Measurements from ENCODE around the gene STARD6. TPM values are rescaled to one million over a fixed set of nuclear protein-coding genes. Genes with fewer than 3 reads are reported as not detected.

Gene STARD6
- total RNA-seq, 1 donor from 2014 or later: not detected

DNA sequence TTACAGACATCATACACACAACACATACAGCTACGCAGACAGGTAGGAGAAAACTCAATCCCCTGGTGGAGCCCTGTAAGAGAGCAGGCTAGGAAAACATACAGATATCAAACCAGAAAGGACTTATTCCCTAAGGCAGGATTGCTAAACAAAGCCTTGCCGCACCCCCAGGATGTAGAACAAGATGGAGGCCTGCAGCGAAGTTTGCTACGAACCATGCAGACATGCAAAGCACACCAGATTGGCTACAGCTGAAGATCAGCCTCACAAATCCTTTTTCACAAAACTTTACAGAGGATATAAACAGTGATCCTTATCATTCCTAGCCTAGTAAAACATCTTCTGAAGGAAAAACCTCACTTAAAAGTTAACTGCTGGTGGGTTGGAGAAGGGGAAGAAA, 28.4 kb upstream of the STARD6 start:
- H3K36me3 ChIP-seq: no peaks in the 10 kb centered on the region
- no peak for DNase-seq (ENCODE audit: extremely low spot score in 2 of 2)
- no peaks in the 10 kb centered on the region for H3K9me3 ChIP-seq
- H3K27ac ChIP-seq: no peak overlapping the region
- intact Hi-C loops (cut with DNase I): loop anchor here (5.0 kb wide), 1 partner anchor 596 kb away; no protein-coding TSS in a partner anchor
- no peak overlapping the region for H3K4me3 ChIP-seq
- TF ChIP-seq CTCF (IDR thresholded peaks at IDR 0.05) (no peak), POLR2A (IDR thresholded peaks at IDR 0.05) (no peak), POLR2AphosphoS5 (IDR thresholded peaks at IDR 0.05; ENCODE audit: insufficient read depth in 1 of 2, low read depth in 1 of 2) (no peak)
- H3K4me1 ChIP-seq: no peaks in the 10 kb centered on the region
- no peaks in the 10 kb centered on the region for H3K27me3 ChIP-seq

DNA sequence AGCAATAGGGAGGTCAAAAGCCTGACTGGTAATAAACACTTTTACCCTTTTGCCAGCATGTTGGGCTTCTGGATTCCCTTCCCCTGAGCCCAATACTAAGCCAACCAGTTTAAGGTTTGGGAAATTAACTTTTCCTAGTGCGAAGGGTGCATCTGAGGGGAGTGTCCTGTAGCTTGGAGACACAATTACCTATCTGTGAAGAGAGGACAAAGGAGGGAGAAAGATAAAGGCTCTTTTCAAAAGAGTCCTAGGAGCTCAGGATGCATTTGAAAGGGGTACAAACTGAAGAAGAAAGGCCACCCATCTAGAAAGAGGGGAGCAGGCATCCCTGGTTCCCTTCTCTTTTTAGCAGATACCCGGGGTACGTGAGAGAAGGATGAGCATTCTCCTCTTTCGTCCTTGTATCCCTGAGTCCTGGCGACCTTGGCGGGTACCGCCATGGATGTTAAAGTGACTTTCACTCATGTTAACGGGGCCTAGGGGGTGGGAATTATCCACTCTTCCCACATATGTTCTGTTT, 25.1 kb upstream of the STARD6 start:
- Histone ChIP-seq H3K36me3 (no peaks in the 10 kb centered on the region), H3K4me1 (no peaks in the 10 kb centered on the region), H3K27ac (no peak overlapping the region), H3K4me3 (no peak overlapping the region), H3K9me3 (no peaks in the 10 kb centered on the region), H3K27me3 (no peaks in the 10 kb centered on the region)
- DNase-seq (ENCODE audit: extremely low spot score in 2 of 2): no peak
- no peak for TF ChIP-seq POLR2AphosphoS5 (IDR thresholded peaks at IDR 0.05; ENCODE audit: insufficient read depth in 1 of 2, low read depth in 1 of 2)
- TF ChIP-seq CTCF (IDR thresholded peaks at IDR 0.05): no peak
- no peak for TF ChIP-seq POLR2A (IDR thresholded peaks at IDR 0.05)
- intact Hi-C loops (cut with DNase I): no loop called here

- intact Hi-C loops (cut with DNase I): no loop called here
- Histone ChIP-seq H3K4me3 (no peak overlapping the region), H3K27ac (no peak overlapping the region), H3K36me3 (no peaks in the 10 kb centered on the region), H3K9me3 (no peaks in the 10 kb centered on the region), H3K27me3 (no peaks in the 10 kb centered on the region), H3K4me1 (no peaks in the 10 kb centered on the region)
- DNase-seq (ENCODE audit: extremely low spot score in 2 of 2): no peak
- TF ChIP-seq POLR2A (IDR thresholded peaks at IDR 0.05) (no peak), CTCF (IDR thresholded peaks at IDR 0.05) (no peak), POLR2AphosphoS5 (IDR thresholded peaks at IDR 0.05; ENCODE audit: insufficient read depth in 1 of 2, low read depth in 1 of 2) (no peak)
These were observed 24.4 kb upstream of the STARD6 start for GRCh38 chr18:54382076-54382475.

DNA sequence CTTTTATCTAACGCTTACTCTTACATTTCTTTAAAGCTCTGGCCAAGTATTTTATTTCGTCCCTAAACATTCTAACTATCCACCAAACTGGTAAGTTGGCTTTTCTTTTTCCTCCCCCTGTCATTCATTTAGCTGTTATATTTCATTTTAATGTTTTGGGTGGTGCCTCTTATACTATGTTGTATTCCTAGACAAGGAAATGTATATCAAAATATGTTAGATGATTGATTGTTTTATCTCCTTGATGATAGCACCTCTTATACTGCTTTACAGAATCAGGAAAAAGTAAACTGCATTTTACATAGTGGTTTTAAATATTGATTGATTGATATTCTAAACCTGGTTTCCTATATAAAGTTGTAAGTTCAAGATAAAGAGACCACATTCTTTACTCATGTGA, 24.0 kb upstream of the STARD6 start:
- Histone ChIP-seq H3K4me3 (no peak overlapping the region), H3K27ac (no peak overlapping the region), H3K36me3 (no peaks in the 10 kb centered on the region), H3K9me3 (no peaks in the 10 kb centered on the region), H3K27me3 (no peaks in the 10 kb centered on the region), H3K4me1 (no peaks in the 10 kb centered on the region)
- no peak for DNase-seq (ENCODE audit: extremely low spot score in 2 of 2)
- TF ChIP-seq CTCF (IDR thresholded peaks at IDR 0.05) (no peak), POLR2AphosphoS5 (IDR thresholded peaks at IDR 0.05; ENCODE audit: insufficient read depth in 1 of 2, low read depth in 1 of 2) (no peak), POLR2A (IDR thresholded peaks at IDR 0.05) (no peak)
- intact Hi-C loops (cut with DNase I): no loop called here

- H3K4me3 ChIP-seq: no peak overlapping the region
- DNase-seq (ENCODE audit: extremely low spot score in 2 of 2): no peak
- H3K27ac ChIP-seq: no peak overlapping the region
- intact Hi-C loops (cut with DNase I): no loop called here
- no peaks in the 10 kb centered on the region for H3K27me3 ChIP-seq
- no peaks in the 10 kb centered on the region for H3K36me3 ChIP-seq
- no peaks in the 10 kb centered on the region for H3K4me1 ChIP-seq
- no peaks in the 10 kb centered on the region for H3K9me3 ChIP-seq
- TF ChIP-seq CTCF (IDR thresholded peaks at IDR 0.05): no peak
- no peak for TF ChIP-seq POLR2A (IDR thresholded peaks at IDR 0.05)
- TF ChIP-seq POLR2AphosphoS5 (IDR thresholded peaks at IDR 0.05; ENCODE audit: insufficient read depth in 1 of 2, low read depth in 1 of 2): no peak
These were observed 20.4 kb upstream of the STARD6 start for GRCh38 chr18:54378057-54378456.

All from vagina (tissue), 2 donors.